HG03039 (cell line): ENCODE measurements around the gene ARPC1B.
"Not testable (repeated sequence)": the region's sequence is repeated elsewhere in the genome, so short reads cannot be mapped to it uniquely, and the experiment has no call there.

Experiments
- ATAC-seq: cut with Tn5 transposase; IDR thresholded peaks from one replicate; pipeline ENCODE4 v1.9.1; 2021; ENCODE audit warnings: mild to moderate bottlenecking, moderate library complexity; ENCODE audit not compliant: unreplicated experiment

Gene ARPC1B

GRCh38 chr7:99374111-99375064 lies at the start of gene ARPC1B:
Gene ARPC1B (plus strand): TSS chr7:99374730. CDS start chr7:99385715, 10,985 bp downstream.
- ATAC-seq = peak; percentile 46

- no peak for ATAC-seq
Observed at GRCh38 chr7:99325001-99325493, 49.5 kb upstream of the ARPC1B start.

- ATAC-seq = peak; percentile 86
Observed at GRCh38 chr7:99325592-99326407, 48.7 kb upstream of the ARPC1B start, which contains the start of gene ARPC1A. Gene ARPC1A (plus strand): TSS chr7:99325898. CDS start chr7:99333354, 7,456 bp downstream.

- ATAC-seq = no peak
Observed at GRCh38 chr7:99326408-99326782, 48.1 kb upstream of the ARPC1B start.

GRCh38 chr7:99330314-99330961 lies 44.1 kb upstream of the ARPC1B start:
- ATAC-seq = not testable (repeated sequence)

GRCh38 chr7:99331002-99331401 lies 43.5 kb upstream of the ARPC1B start:
- ATAC-seq = no peak

GRCh38 chr7:99339595-99339994 lies 34.9 kb upstream of the ARPC1B start:
- no peak for ATAC-seq

- ATAC-seq = no peak
Observed at GRCh38 chr7:99340659-99341058, 33.9 kb upstream of the ARPC1B start.

GRCh38 chr7:99344061-99344647 lies 30.4 kb upstream of the ARPC1B start:
- no peak for ATAC-seq

GRCh38 chr7:99350641-99351040 lies 23.9 kb upstream of the ARPC1B start:
- ATAC-seq = not testable (repeated sequence)

GRCh38 chr7:99352247-99352646 lies 22.3 kb upstream of the ARPC1B start:
- ATAC-seq = no peak

- no peak for ATAC-seq
Observed at GRCh38 chr7:99355098-99355497, 19.4 kb upstream of the ARPC1B start.

GRCh38 chr7:99357701-99358490 lies 16.6 kb upstream of the ARPC1B start:
- no peak for ATAC-seq

GRCh38 chr7:99358521-99358920 lies 16.0 kb upstream of the ARPC1B start:
- not testable (repeated sequence) for ATAC-seq

- no peak for ATAC-seq
Observed at GRCh38 chr7:99359465-99360154, 14.9 kb upstream of the ARPC1B start.

- no peak for ATAC-seq
Observed at GRCh38 chr7:99362801-99363200, 11.7 kb upstream of the ARPC1B start.

GRCh38 chr7:99363286-99363685 lies 11.2 kb upstream of the ARPC1B start:
- no peak for ATAC-seq

GRCh38 chr7:99365318-99366141 lies 9.0 kb upstream of the ARPC1B start:
- ATAC-seq = no peak
